Occipital lobe (tissue), 2 donors: ENCODE results near the gene ATP11A. TPM values are rescaled to one million over a fixed set of nuclear protein-coding genes. Genes with fewer than 3 reads are reported as not detected.
"Not testable (repeated sequence)": the region's sequence is repeated elsewhere in the genome, so short reads cannot be mapped to it uniquely, and the experiment has no call there.

ENCODE experiments used
- DNase-seq: peaks from one replicate; lab custom pipeline; 2025; lab: John Stamatoyannopoulos, UW
- total RNA-seq: library from RNA; depleted of rRNA; stranded (reverse); fragments of >200 nt; gene quantifications from one replicate; pipeline ENCODE4 v1.2.3, GENCODE V29; 2014

ATP11A gene
- total RNA-seq, 1 donor from 2014 or later = 6.7 TPM

DNA sequence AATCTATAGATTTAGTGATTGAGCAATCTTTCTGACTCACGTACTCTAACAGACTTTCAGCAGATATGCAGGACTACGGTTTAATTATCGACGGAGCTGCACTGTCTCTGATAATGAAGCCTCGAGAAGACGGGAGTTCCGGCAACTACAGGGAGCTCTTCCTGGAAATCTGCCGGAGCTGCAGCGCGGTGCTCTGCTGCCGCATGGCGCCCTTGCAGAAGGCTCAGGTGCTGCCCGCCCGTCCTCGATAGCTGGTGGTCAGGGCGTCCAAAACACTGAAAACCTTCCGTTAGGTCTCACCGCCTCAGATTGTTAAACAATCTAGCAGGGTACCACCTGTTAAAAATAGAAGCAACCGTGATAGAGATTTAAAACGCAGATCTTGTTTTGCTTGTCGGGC, 166.0 kb downstream of the ATP11A start:
- DNase-seq = no peak

DNA sequence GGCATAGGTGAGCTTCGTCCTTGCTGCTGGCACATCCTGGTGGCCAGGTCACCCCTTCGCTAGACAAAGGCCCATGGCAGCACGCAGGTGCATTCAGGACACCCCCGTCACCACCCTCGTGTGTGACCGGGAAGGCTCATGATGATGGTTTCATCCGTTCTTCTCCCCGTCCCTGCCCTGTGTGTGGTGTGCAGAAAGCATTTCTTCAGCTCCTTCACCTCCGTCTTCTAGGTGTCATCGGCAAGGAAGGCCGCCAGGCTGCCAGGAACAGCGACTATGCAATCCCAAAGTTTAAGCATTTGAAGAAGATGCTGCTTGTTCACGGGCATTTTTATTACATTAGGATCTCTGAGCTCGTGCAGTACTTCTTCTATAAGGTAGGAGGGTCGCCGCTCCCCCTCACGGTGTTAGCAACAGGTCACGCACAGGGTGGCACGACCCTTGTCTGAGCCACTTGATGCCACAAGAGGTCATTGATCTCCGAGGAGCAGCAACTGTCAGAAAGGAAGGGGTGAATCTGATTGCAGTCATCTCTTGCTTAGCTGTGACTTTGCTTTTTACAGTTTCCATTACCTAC, 168.2 kb downstream of the ATP11A start:
- DNase-seq = no peak

DNA sequence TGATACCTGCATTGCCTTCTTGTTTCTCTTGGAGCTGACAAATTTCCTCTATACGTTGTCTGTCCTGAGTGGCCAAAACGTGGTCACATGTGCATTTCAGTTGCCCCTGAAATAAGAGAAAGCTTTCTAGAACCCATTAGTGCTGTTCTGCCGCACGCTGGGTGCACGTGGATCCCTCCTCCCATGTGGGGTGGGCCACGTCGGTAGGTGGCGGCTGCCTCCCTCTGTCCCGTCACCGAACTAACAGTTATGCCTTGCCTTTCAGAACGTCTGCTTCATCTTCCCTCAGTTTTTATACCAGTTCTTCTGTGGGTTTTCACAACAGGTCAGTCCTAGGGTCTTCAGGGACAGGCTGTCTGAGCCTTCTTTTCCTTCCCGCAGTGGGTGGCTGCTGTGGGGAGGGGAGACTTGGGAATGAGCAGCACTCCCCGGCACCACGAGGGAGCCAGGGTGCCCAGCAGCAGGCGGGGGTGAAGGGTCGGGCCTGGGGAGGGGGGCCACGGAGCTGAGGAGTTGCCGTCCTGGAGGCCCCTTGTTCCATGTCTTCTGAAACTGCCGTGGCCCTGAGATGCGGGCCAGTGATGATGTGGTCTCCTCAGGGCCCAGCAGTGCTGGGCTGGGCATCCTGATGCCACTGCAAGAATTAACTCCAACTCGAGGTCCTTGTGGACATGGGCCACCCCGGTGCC, 169.4 kb downstream of the ATP11A start:
- DNase-seq = no peak

DNA sequence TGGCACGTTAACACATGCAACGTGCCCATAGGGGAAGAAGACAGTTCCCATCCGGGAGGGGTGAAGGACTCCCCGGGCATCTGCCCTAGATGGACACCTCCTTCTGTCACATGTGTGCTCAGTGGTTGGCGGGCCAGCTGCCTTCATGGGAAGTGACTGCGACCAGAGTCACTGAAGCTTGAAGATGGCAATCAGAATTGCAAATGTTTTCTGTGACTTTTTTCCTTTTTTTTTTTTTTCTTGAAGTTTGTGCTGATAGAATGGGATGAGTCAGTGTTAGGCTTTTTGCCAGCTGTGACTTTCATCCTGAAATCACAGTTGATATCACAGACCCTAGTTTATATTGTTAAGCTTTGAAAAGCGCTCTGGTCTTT, 170.0 kb downstream of the ATP11A start:
- DNase-seq = peak; percentile 12

DNA sequence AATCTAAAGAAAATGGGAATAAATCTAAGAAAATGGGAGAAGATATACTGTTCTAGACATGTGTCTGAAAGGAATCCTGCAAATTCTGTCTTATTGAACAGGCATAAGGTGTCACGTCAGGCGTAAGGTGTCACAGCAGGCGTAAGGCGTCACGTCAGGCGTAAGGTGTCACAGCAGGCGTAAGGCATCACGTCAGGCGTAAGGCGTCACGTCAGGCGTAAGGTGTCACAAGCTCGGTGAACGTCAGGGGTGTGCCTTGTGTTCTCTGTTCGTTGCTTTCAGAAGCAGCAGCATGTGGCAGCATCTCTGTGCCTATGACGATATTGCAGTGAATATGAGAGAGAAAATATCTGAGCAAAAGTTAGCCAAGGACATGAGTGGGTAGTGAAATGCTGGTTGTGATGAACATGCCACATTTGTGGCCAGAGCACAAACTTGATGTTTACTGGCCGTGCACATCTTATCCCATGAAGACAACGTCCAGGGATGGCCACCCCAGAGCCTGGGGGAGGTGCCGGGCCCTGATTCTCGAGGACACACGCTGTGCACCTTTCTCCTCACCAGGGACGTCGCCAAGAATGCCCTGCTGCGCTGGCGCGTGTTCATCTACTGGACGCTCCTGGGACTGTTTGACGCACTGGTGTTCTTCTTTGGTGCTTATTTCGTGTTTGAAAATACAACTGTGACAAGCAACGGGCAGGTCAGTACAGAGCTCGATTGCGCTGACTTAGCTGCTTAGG, 172.2 kb downstream of the ATP11A start:
- DNase-seq = no peak

DNA sequence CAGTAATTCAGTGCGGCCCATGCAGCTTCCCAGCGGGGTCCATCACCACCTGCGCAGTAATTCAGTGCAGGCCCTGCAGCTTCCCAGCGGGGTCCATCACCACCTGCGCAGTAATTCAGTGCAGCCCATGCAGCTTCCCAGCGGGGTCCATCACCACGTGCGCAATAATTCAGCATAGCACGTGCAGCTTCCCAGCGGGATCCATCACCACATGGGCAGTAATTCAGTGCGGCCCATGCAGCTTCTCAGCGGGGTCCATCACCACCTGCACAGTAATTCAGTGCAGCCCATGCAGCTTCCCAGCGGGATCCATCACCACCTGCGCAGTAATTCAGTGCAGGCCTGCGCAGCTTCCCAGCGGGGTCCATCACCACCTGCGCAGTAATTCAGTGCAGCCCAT, 173.5 kb downstream of the ATP11A start:
- DNase-seq = not testable (repeated sequence)

DNA sequence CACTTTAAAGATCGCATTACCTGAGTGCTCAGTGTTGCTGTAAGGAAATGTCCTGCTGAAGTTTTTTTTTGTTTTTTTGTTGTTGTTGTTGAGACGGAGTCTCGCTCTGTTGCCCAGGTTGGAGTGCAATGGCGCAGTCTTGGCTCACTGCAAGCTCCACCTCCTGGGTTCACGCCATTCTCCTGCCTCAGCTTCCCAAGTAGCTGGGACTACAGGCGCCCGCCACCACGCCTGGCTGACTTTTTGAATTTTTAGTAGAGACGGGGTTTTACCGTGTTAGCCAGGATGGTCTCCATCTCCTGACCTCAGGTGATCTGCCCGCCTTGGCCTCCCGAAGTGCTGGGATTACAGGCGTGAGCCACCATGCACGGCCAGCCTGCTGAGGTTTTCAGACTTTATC, 175.6 kb downstream of the ATP11A start:
- DNase-seq = not testable (repeated sequence)

DNA sequence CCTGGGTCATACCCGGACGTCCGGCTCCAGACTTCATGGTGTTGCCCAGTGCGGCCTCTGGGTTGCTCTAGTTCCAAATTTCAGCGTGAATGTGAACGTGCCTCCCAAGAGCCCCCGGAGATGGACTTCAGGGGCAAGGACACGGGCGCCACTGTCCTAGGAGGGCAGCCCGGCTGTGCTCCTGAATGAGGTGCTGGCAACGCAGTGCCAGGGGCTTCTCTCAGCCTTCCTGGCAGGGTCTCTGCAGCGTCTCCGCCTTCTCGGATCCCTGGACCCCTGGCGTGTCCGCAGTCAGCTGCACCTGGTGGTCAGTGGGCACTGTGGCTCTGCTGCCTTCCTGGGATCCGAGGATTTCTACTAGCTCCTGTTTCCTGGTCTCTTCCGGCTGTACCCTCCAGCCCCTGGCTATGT, 177.5 kb downstream of the ATP11A start:
- no peak for DNase-seq

DNA sequence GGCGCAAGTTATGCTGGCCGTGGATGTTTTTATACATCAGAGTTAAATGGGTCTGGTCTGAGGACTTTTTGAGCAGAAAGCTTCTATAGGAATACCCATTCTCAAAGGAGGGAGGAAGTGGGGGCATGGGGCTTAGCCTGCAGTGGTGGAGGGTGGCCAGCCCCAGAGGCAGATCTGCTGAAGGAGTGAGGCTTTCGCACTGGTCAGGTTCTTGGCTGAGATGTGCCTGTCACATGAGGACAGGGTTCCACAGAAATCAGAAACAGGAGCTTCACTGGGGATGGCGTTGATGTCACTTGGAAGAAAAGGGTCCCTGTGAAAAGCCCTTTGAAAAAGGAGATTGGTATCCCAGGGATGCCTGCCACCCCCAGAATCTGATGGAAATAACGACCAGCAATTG, 178.5 kb downstream of the ATP11A start:
- no peak for DNase-seq

DNA sequence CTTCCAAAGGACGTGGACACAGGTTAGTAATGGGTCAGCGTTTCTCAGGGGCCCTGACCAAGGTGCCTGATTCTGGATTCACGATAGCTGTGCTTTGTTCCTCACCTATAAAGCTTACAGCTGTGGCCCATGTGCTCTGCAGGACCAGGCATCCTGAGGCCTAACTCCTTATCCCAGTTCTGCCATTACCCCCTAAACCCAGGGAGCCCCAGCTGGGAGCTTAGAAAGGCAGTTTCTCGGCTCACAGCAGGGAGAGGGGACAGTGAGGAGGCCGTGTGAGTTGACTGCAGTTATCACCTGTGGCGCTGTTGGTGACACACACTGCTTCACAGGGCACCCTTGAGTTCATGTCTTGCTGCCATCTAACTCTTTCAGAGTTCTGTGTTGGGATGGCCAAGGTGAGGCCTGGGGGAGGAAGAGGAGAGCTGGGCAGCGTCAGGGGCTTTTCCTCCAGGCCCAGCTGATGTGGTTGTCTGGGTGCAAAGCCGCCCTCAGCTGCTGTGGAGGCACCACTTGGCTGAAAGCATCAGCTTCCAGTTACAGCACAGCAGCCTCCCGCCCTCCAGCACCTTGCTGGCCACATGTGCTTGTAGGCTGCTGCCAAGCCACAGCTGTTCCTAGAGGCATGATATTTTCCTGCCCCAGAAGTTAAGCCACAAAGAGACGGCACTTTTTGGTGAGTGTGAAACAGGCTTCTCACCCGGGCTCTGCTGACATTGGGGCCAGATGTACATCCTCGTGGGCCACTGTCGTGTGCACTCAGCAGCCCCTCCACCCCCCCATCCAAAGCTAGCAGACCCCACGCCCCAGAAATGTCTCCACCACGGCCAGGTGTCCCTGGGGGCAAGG, 179.6 kb downstream of the ATP11A start:
- DNase-seq = no peak

DNA sequence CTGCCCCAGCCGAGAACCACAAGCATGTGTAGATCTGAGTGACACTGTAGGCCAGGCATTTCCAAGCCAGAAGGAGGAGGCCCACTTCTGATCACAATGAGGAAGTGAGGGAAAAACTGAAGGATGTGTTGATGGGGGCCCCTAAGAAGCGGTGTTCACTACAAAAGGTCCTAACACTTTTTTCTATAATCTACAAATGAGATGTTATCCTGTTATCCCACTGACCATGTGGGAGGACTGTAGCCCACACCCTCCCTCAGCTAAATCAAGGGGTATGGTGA, 180.2 kb downstream of the ATP11A start:
- DNase-seq = no peak

DNA sequence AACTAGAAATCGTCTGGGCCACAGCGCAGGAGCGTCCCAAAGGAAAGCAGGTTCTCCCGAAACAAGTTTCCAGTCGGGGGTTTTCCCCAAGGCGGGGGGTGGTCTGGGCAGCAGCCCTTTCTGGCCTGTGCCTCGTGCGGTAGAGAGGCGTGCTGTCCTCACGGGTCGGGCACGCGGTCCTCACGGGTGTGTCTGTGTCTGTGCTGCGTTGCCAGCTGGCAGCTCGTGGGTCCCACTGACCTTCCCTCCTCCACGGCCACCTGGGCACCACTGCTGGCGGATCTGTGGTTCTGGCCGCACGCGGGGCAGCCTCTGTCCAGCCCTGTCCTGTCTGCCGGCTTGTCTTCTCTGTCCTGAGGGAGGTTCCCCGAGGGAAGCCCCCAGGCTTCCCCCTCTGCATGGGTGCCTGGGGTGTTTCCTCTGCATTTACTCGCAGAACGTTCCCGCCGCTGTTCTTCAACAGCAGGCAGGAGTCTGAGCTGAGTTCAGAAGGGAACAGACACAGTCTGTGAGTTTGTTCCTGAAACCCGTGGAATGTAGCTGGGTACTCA, 181.0 kb downstream of the ATP11A start:
- DNase-seq = no peak

DNA sequence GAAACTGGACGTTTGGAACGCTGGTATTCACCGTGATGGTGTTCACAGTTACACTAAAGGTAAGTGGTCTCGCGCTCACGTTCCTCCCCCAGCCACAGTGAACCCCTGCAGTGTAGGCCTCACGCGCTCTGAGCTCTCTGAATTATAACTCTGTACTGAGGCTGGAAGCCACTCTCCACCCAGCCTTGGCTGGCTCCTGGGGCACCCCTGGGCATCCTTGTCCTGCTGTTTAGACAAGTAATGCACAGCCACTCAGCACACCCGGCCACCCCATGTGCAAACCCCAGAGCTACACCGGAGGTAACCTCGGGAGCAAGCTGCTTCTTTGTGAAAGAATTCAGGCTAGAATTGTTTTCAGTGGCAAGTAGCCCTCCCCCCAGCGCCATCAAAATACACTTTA, 181.9 kb downstream of the ATP11A start:
- no peak for DNase-seq

DNA sequence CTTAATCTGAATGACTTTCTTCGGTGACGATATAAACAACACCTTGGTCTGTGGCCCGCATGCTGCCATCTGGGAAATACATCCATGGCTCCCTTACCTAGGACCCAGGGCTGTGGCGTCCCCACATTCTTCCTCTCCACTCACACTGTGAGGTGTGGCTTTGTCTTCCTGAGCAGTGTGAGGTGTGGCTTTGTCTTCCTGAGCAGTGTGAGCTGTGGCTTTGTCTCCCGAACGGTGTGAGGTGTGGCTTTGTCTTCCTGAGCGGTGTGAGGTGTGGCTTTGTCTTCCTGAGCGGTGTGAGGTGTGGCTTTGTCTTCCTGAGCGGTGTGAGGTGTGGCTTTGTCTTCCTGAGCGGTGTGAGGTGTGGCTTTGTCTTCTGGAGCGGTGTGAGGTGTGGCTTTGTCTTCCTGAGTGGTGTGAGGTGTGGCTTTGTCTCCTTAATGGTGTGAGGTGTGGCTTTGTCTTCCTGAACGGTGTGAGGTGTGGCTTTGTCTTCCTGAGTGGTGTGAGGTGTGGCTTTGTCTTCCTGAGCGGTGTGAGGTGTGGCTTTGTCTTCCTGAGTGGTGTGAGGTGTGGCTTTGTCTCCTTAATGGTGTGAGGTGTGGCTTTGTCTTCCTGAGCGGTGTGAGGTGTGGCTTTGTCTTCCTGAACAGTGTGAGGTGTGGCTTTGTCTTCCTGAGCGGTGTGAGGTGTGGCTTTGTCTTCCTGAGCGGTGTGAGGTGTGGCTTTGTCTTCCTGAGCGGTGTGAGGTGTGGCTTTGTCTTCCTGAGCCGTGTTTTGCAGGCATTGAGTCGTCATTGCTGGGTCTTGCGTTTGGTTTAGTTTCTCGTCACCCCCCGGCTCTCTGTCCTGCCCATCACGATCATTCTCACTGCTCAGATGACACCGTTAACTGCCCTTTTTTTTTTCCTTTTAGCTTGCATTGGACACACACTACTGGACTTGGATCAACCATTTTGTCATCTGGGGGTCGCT, 183.1 kb downstream of the ATP11A start:
- DNase-seq = not testable (repeated sequence)

DNA sequence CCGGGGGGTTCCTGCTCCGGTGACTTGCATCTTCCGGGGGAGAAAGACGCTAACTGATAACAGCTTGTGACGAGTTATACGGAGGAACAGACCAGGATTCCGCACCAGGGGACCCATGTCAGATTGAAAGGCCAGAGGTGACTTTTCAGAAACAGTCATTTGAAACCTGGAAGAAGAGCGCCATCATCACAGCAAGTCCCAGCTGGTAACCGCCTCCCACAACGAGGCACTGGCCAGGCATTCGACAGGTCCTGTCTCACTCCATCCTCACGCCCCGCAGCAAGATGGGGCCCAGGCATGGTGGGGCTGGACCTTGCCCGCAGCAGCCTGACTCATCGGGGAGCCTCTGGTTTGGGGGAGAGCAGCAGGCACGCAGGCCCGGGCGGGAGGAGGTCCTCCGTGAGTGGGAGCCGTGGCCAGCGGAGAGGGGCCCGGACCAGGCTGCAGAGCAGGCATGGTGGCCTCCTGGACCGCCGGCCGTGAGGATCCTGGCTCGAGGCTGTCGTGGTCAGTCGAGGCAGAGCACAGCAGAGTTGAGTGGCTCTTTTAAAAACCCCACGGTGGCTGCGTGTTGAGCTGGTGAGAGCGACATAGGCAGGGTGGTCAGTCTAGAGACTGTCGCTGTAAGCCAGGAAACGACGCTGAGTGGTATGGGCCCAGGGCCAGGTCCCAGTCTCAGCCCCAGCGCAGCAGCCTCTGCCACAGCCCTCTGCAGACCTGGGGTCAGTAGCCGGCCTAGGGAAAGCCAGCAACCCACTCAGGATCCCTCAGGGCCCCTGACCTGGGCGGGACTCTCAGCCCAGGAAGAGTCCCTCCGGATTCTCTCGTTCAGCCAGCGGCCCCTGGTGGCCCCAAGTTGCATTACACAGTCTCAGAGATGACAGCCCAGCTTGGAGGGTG, 184.3 kb downstream of the ATP11A start:
- peak; percentile 28 for DNase-seq

DNA sequence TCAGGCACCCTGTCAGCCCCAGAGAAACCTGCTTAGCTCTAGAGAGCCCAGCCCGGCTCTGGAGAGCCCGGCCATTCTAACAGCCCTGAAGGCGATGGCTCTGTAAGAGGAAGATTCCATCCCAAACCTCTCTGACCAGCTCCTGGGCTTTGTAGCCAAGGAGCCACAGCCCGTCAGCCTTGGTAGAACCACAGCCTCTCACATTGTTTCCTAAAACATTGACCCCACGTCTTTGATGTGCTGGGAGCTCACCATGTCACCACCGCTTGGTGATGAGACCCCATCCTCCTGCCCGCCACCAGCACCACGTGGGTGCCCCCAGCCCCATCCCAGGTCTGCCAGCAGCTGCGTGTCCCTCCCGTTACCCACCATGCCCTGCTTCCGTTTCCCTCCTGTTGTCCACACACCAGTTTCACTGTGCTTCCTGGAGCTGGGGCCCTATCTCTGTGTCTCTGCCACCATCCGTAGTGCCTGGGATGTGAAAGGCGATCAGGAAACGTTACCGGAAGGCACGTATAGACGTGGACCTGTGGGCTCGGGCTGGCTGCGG, 185.0 kb downstream of the ATP11A start:
- no peak for DNase-seq

DNA sequence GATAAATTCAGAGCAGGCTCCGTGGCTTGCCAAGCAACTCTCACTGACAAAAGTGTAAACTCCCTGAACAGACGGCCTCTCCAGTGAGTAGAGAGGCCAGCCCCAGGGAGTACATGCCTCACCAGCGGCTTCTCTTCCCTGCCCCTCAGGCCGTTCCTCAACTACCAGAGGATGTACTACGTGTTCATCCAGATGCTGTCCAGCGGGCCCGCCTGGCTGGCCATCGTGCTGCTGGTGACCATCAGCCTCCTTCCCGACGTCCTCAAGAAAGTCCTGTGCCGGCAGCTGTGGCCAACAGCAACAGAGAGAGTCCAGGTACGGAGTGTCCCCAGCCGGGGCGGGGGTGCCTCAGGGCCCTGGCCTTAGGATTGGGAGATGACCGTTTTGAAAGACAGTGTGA, 185.8 kb downstream of the ATP11A start:
- no peak for DNase-seq

DNA sequence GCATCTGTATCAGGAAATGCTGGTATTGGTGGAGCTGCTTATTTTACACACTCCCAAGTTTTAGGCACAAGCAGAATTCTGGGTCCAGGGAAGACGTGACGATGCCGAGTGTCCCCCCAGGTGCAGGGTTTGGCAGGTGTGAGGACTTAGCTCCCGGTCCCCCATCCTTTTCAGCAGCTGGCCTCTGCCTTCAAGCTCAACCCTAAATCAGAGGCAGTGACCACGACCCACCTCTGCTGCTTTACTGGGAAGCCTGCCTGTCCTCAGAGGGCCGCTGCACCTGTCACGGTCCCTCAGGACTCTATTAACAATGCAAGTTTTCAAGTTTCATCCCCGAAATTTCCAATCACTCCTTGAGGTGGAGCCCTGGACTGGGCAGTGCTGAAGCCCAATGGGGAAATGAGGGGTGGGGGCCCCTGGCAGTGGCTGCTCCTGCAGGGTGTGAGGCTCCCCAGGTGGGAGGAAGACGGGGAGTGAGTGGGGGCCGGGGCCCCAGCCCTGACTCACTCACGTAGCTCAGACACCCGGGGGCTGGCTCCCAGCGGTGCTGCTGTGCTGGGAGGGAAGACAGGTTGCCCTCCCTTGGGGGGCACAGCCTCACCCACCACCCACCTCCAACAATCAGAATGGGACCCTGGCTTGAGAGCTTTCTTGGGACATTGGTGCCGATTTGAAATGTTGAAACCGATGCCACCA, 186.6 kb downstream of the ATP11A start:
- DNase-seq = no peak

DNA sequence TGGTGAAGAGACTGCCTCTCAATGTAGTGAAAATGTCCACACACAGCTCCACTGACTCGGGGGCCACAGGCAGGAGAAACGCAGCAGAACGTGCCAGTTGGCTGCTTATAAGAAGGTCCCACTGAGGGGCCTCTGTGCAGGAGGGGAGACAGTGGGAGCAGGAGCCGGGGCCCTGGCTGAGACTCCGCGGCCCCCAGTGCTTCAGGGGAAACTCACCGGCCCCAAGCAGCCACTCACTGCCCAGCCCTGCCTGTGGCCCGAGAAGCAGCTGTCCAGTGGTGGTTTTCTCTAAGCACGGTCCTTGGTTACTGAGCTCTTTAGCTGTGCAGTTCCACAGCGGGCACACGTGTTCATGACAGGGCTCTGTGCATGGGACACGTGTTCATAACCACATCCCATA, 187.2 kb downstream of the ATP11A start:
- no peak for DNase-seq
